Right atrium auricular region (tissue), 2 donors: ENCODE results near the gene SPTB. TPM values are rescaled to one million over a fixed set of nuclear protein-coding genes. Genes with fewer than 3 reads are reported as not detected.
A peak's percentile ranks its signal among the peaks of the same experiment; 100 is the strongest.

ENCODE experiments used
- DNase-seq: peaks from one replicate; pipeline ENCODE4 v3.0.0-alpha.2; 2019; ENCODE audit warnings: low spot score
- H3K27ac ChIP-seq, 2 donors: fragments of 200-600 bp; sonication (generic); 1 replicate in 1 of 2; 2 replicates in 1 of 2; pipeline ENCODE4 v1.5.1; 2016 to 2019
- H3K27me3 ChIP-seq, 2 donors: fragments of 200-600 bp; sonication (generic); one replicate each; pipeline versions ENCODE4 v1.5.1 to v1.6.0; 2017 to 2019
- H3K36me3 ChIP-seq: fragments of 200-600 bp; sonication (generic); one replicate; pipeline ENCODE4 v1.5.1; 2016
- H3K4me1 ChIP-seq, 2 donors: fragments of 200-600 bp; sonication (generic); one replicate each; pipeline versions ENCODE4 v1.5.1 to v1.6.0; 2017 to 2019
- H3K4me3 ChIP-seq, 2 donors: fragments of 200-600 bp; sonication (generic); 1 replicate in 1 of 2; 2 replicates in 1 of 2; pipeline ENCODE4 v1.5.1; 2017 to 2019; ENCODE audit warnings: mild to moderate bottlenecking in 1 of 2, moderate library complexity in 1 of 2
- H3K9me3 ChIP-seq, 2 donors: fragments of 200-600 bp; sonication (generic); one replicate each; pipeline ENCODE4 v1.5.1; 2019
- total RNA-seq, 2 donors: library from RNA; depleted of rRNA; stranded (reverse); fragments of >200 nt; gene quantifications; one replicate each; pipeline ENCODE4 v1.1.0, GENCODE V29; 2016
- TF ChIP-seq, protein P1 (sequence below), 2 donors: fragments of 200-600 bp; sonication (generic); IDR thresholded peaks; one replicate each; pipeline ENCODE4 v1.5.1; 2019; ENCODE audit warnings: antibody characterized with exemption in 2 of 2

Gene SPTB
- total RNA-seq, 2 donors from 2014 or later = 84.4 to 102 TPM

DNA sequence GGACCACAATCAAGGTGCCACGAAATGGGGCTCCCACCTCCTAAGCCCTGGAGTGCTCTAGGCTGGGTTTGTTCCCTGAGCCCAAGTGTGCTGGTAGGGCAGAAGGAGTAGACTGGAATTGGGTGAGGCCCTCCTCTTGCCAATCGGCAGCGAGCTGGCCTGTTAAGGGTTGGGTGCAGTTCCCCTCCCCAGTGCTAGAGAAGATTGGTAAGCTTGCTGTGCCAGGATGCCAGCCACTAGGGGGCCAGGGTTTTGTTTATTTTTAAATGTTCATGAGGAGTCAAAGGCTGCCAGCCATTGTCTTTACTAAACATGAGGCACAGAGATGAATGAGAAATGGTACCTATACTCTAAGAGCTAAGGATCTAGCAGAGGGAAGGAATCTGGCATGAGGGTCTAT lies 79.7 kb downstream of the SPTB start:
- Histone ChIP-seq H3K4me1 (no peaks in the 10 kb centered on the region), H3K36me3 (peaks cover 59% of the 10 kb centered on the region), H3K4me3 (no peak overlapping the region), H3K27ac (no peak overlapping the region), H3K9me3 (no peaks in the 10 kb centered on the region), H3K27me3 (no peaks in the 10 kb centered on the region)
- TF ChIP-seq, protein P1, sequence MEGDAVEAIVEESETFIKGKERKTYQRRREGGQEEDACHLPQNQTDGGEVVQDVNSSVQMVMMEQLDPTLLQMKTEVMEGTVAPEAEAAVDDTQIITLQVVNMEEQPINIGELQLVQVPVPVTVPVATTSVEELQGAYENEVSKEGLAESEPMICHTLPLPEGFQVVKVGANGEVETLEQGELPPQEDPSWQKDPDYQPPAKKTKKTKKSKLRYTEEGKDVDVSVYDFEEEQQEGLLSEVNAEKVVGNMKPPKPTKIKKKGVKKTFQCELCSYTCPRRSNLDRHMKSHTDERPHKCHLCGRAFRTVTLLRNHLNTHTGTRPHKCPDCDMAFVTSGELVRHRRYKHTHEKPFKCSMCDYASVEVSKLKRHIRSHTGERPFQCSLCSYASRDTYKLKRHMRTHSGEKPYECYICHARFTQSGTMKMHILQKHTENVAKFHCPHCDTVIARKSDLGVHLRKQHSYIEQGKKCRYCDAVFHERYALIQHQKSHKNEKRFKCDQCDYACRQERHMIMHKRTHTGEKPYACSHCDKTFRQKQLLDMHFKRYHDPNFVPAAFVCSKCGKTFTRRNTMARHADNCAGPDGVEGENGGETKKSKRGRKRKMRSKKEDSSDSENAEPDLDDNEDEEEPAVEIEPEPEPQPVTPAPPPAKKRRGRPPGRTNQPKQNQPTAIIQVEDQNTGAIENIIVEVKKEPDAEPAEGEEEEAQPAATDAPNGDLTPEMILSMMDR (IDR thresholded peaks at IDR 0.05) = peak in 1 of 2 donors; percentile 69
- no peak for DNase-seq

DNA sequence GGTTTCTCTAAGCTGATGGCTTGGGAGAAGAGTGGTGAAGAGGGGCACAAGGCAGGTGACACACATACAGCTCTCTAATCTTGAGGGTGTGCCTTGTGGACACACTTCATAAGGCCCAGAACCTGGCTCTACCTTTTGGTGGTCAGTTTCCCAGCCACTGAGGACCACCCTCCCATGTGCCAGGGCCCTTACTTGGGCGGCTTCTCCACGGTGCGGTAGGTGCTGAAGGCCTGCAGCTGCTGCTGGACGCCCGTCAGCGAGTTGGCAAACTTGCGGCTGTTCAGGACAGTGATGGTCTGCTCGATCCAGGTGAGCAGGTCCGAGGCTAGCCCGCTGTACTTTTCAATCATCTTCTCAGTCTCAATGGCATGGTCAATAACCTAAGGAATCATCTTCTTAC lies 80.2 kb downstream of the SPTB start:
- H3K36me3 ChIP-seq = peaks cover 61% of the 10 kb centered on the region
- H3K27me3 ChIP-seq = no peaks in the 10 kb centered on the region
- no peak overlapping the region for H3K4me3 ChIP-seq
- TF ChIP-seq, protein P1 (IDR thresholded peaks at IDR 0.05) = no peak
- H3K27ac ChIP-seq = no peak overlapping the region
- DNase-seq = no peak
- no peaks in the 10 kb centered on the region for H3K4me1 ChIP-seq
- H3K9me3 ChIP-seq = no peaks in the 10 kb centered on the region

DNA sequence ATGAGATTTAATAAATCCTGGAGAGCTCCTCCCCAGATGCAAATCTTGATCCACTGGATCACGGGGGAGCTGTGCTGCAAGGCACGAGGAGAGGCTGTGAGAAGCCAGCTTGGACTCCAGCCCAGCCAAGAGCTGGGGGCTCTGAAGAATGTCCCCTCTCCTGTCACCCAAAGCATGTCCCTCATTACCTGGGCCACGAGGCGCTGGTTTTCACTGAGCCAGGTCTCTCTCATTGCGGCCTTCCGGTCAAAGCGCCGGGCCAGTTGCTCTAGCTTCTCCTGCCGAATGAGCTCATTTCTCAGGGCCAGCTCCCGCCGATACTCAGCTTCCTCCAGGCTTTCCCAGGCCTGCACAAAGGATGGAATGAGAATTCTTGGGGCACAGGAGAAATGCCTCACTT lies 83.3 kb downstream of the SPTB start:
- H3K36me3 ChIP-seq = peaks cover 63% of the 10 kb centered on the region
- no peaks in the 10 kb centered on the region for H3K9me3 ChIP-seq
- no peaks in the 10 kb centered on the region for H3K27me3 ChIP-seq
- no peaks in the 10 kb centered on the region for H3K4me1 ChIP-seq
- no peak overlapping the region for H3K4me3 ChIP-seq
- no peak overlapping the region for H3K27ac ChIP-seq
- DNase-seq = no peak
- TF ChIP-seq, protein P1 (IDR thresholded peaks at IDR 0.05) = no peak

DNA sequence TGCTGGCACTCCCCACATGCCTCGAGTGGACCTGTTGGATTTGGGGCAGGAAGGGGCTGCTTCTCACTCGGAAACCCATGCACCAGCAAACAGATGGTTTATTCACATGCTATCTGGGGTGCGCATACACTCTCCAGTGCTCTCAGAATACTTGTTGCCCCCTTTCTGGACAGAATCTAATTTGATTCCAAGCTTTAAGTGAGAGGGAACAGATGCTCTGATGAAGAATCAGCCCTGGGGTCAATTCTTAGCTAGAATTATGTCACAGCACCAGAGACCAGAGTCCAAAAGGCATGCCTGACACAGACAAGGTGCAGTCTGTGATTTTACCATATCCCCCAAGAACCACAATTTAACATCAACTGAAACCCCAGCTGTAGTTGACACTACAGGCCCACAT lies 83.8 kb downstream of the SPTB start:
- H3K36me3 ChIP-seq = peaks cover 63% of the 10 kb centered on the region
- H3K9me3 ChIP-seq = no peaks in the 10 kb centered on the region
- TF ChIP-seq, protein P1 (IDR thresholded peaks at IDR 0.05) = no peak
- no peak overlapping the region for H3K4me3 ChIP-seq
- no peak overlapping the region for H3K27ac ChIP-seq
- no peaks in the 10 kb centered on the region for H3K4me1 ChIP-seq
- no peak for DNase-seq
- H3K27me3 ChIP-seq = no peaks in the 10 kb centered on the region

DNA sequence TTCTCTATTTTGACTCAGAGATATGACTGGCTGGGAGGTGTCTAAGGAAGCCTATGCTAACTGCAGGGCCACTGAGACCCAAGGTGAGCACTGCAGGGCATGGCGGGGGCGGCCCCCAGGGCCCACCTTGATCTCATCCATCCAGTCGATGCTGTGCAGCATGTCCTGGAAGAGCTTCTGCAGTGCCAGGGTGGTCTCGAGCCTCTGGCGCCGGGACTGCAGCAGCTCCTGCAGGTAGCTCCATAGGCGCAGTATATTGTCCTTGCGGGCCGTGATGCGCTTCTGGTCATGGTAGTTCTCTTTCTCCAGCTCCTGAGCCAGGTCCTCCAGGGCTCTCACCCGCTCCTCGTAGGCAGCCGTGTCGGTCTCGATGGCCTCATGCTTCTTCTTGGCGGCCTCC lies 84.5 kb downstream of the SPTB start:
- Histone ChIP-seq H3K27ac (no peak overlapping the region), H3K36me3 (peaks cover 64% of the 10 kb centered on the region), H3K9me3 (no peaks in the 10 kb centered on the region), H3K27me3 (no peaks in the 10 kb centered on the region), H3K4me3 (no peak overlapping the region), H3K4me1 (no peaks in the 10 kb centered on the region)
- TF ChIP-seq, protein P1 (IDR thresholded peaks at IDR 0.05) = no peak
- no peak for DNase-seq

DNA sequence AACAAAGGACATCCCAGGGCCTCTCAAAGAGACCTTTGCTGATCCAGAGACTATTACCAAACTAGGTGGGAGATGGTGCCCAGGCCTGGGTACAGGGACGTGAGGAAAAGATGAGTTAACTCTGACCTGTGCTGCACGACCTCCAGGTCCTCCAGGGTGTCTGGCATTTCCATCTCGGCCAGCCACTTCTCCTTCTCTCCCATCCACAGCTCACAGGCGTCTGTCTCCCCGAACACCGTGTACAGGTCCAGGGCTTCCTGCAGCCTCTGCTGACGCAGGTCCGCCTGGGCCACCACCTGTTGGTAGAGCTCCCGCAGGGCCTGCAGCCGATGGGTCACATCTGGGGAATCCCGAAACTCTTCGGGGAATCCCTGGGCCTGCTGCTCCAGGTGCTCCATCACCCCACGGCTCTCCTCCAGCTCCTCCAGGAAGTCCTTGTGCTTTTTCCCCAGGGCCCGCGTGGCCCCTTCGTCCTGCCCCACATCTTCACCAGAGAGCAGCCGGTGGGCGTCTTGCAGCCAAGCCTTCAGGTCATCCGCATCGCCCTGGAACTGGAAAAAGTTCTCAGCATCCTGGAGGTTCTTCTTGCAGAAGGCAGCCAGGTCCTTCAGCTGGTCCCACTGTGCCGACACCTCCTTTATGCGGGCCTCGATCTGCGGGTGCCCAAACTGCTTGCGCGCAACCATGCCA lies 86.7 kb downstream of the SPTB start:
- no peaks in the 10 kb centered on the region for H3K27me3 ChIP-seq
- no peak overlapping the region for H3K27ac ChIP-seq
- TF ChIP-seq, protein P1 (IDR thresholded peaks at IDR 0.05) = no peak
- H3K36me3 ChIP-seq = peaks cover 55% of the 10 kb centered on the region
- H3K9me3 ChIP-seq = no peaks in the 10 kb centered on the region
- no peak for DNase-seq
- H3K4me1 ChIP-seq = no peaks in the 10 kb centered on the region
- no peak overlapping the region for H3K4me3 ChIP-seq
